Measurements from ENCODE around the gene AGRN.

Gene AGRN

DNA sequence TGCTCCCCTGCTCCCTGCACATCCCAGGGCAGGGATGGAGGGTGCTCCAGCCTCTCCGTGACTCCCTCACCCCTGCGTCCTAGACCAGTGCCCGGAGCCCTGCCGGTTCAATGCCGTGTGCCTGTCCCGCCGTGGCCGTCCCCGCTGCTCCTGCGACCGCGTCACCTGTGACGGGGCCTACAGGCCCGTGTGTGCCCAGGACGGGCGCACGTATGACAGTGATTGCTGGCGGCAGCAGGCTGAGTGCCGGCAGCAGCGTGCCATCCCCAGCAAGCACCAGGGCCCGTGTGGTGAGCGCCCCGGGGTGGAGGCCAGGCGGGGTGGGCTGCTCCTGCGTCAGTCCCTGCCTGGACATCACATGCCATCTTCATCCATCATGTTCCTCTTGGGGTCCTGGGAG is 22.0 kb downstream of the AGRN start:
- H2AFZ ChIP-seq (ENCODE audit: low read length) = no peak overlapping the region
- H3K14ac ChIP-seq (ENCODE audit: low read length) = peak overlapping the region; percentile 56
- H2BK5ac ChIP-seq (ENCODE audit: low read length) = no peak overlapping the region
- no peaks in the 10 kb centered on the region for H3K27me3 ChIP-seq (ENCODE audit: control insufficient read depth in 3 of 3, insufficient read depth in 3 of 3, low read depth in 1 of 3, low read length in 3 of 3)
- H2BK15ac ChIP-seq (ENCODE audit: low read length) = no peak overlapping the region
- H3K79me1 ChIP-seq (ENCODE audit: low read depth, low read length) = peaks cover 34% of the 10 kb centered on the region
- no CpG with 5 or more reads among the region's 25 CpGs for WGBS, 2 donors (ENCODE audit: extremely low coverage in 2 of 2, insufficient read length in 2 of 2, insufficient replicate concordance in 1 of 2)
- H4K8ac ChIP-seq (ENCODE audit: low read depth, low read length) = no peak overlapping the region
- H3K4me3 ChIP-seq (ENCODE audit: low read length in 2 of 2) = no peak overlapping the region
- H2BK12ac ChIP-seq (ENCODE audit: low read length) = peak overlapping the region; percentile 58
- no peak overlapping the region for H2AK5ac ChIP-seq (ENCODE audit: low read depth, low read length)
- H3K4me2 ChIP-seq (ENCODE audit: insufficient read depth, low read length, poor library complexity, severe bottlenecking) = peak overlapping the region; percentile 18
- no peaks in the 10 kb centered on the region for H3K9me3 ChIP-seq (replicated peaks in 1 of 2; ENCODE audit: control insufficient read depth in 2 of 2, insufficient read depth in 1 of 2, low read depth in 1 of 2, low read length in 2 of 2)
- H3K18ac ChIP-seq (ENCODE audit: low read length) = peak overlapping the region; percentile 71
- H3K36me3 ChIP-seq (replicated peaks in 1 of 2; ENCODE audit: control insufficient read depth in 2 of 2, insufficient read depth in 2 of 2, low read length in 2 of 2) = peaks cover 52 to 67% of the 10 kb centered on the region in 2 donors
- peak overlapping the region; percentile 93 for H3K23ac ChIP-seq (ENCODE audit: low read depth, low read length, poor library complexity)
- H3K9ac ChIP-seq (ENCODE audit: low read depth, low read length, poor library complexity) = no peak overlapping the region
- H4K91ac ChIP-seq (ENCODE audit: low read depth, low read length, poor library complexity) = no peak overlapping the region
- H2BK120ac ChIP-seq (ENCODE audit: low read depth, low read length) = no peak overlapping the region
- H3K4ac ChIP-seq (ENCODE audit: low read length) = no peak overlapping the region
- DNase-seq (ENCODE audit: low spot score) = no peak
- no peak overlapping the region for H3K27ac ChIP-seq (replicated peaks; ENCODE audit: low read length)
- H3K4me1 ChIP-seq (ENCODE audit: control insufficient read depth in 2 of 2, insufficient read depth in 1 of 2, low read depth in 1 of 2, low read length in 2 of 2) = peaks cover 2 to 25% of the 10 kb centered on the region in 2 donors

DNA sequence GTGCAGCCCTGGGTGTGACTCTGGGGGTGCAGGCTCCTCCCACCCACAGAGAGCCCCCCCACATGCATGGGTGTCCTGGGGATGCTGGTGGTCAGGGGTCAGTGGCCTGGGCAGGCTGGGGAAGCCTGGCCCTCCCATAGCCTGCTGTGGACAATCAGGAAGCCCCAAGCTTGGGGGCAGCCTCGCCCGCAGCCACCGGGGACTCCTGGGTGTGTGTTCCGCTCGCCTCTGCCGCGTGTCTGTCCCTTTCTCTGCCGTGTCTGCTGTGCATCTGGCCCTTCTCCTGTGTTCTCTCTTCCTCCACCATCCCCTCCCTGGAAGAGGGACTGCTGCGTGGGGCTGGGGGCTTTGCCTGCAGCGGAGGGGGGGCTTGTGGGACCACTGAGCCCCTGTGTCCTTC is 22.9 kb downstream of the AGRN start:
- H4K8ac ChIP-seq (ENCODE audit: low read depth, low read length) = no peak overlapping the region
- H3K27me3 ChIP-seq (ENCODE audit: control insufficient read depth in 3 of 3, insufficient read depth in 3 of 3, low read depth in 1 of 3, low read length in 3 of 3) = no peaks in the 10 kb centered on the region
- no peak overlapping the region for H3K27ac ChIP-seq (replicated peaks; ENCODE audit: low read length)
- no peak overlapping the region for H2BK120ac ChIP-seq (ENCODE audit: low read depth, low read length)
- peak overlapping the region; percentile 23 for H3K4ac ChIP-seq (ENCODE audit: low read length)
- H3K14ac ChIP-seq (ENCODE audit: low read length) = no peak overlapping the region
- DNase-seq (ENCODE audit: low spot score) = no peak
- no peak overlapping the region for H3K18ac ChIP-seq (ENCODE audit: low read length)
- H3K4me1 ChIP-seq (ENCODE audit: control insufficient read depth in 2 of 2, insufficient read depth in 1 of 2, low read depth in 1 of 2, low read length in 2 of 2) = peaks cover 2 to 19% of the 10 kb centered on the region in 2 donors
- peaks cover 34% of the 10 kb centered on the region for H3K79me1 ChIP-seq (ENCODE audit: low read depth, low read length)
- H4K91ac ChIP-seq (ENCODE audit: low read depth, low read length, poor library complexity) = no peak overlapping the region
- no peak overlapping the region for H2AFZ ChIP-seq (ENCODE audit: low read length)
- H3K9ac ChIP-seq (ENCODE audit: low read depth, low read length, poor library complexity) = peak overlapping the region; percentile 72
- peak overlapping the region; percentile 80 for H3K23ac ChIP-seq (ENCODE audit: low read depth, low read length, poor library complexity)
- H3K36me3 ChIP-seq (replicated peaks in 1 of 2; ENCODE audit: control insufficient read depth in 2 of 2, insufficient read depth in 2 of 2, low read length in 2 of 2) = peaks cover 49 to 67% of the 10 kb centered on the region in 2 donors
- no peak overlapping the region for H3K4me2 ChIP-seq (ENCODE audit: insufficient read depth, low read length, poor library complexity, severe bottlenecking)
- no peak overlapping the region for H2BK15ac ChIP-seq (ENCODE audit: low read length)
- no peaks in the 10 kb centered on the region for H3K9me3 ChIP-seq (replicated peaks in 1 of 2; ENCODE audit: control insufficient read depth in 2 of 2, insufficient read depth in 1 of 2, low read depth in 1 of 2, low read length in 2 of 2)
- no peak overlapping the region for H2AK5ac ChIP-seq (ENCODE audit: low read depth, low read length)
- no CpG with 5 or more reads among the region's 10 CpGs for WGBS, 2 donors (ENCODE audit: extremely low coverage in 2 of 2, insufficient read length in 2 of 2, insufficient replicate concordance in 1 of 2)
- H2BK5ac ChIP-seq (ENCODE audit: low read length) = peak overlapping the region; percentile 75
- H2BK12ac ChIP-seq (ENCODE audit: low read length) = no peak overlapping the region
- H3K4me3 ChIP-seq (ENCODE audit: low read length in 2 of 2) = no peak overlapping the region

DNA sequence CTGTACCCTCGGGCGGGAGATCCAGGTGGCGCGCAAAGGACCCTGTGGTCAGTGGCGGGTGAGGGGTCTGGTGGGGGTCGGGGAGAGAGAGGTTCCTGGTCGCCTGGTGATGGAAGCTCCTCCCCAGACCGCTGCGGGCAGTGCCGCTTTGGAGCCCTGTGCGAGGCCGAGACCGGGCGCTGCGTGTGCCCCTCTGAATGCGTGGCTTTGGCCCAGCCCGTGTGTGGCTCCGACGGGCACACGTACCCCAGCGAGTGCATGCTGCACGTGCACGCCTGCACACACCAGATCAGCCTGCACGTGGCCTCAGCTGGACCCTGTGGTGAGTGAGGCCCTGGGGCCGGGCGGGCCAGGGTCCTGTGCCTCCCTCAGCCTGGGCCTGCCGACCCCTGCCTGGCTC is 23.5 kb downstream of the AGRN start:
- Histone ChIP-seq H3K4ac (ENCODE audit: low read length) (no peak overlapping the region), H3K14ac (ENCODE audit: low read length) (no peak overlapping the region), H2BK15ac (ENCODE audit: low read length) (no peak overlapping the region), H3K4me1 (ENCODE audit: control insufficient read depth in 2 of 2, insufficient read depth in 1 of 2, low read depth in 1 of 2, low read length in 2 of 2) (peaks cover 2 to 13% of the 10 kb centered on the region in 2 donors), H3K36me3 (replicated peaks in 1 of 2; ENCODE audit: control insufficient read depth in 2 of 2, insufficient read depth in 2 of 2, low read length in 2 of 2) (peaks cover 48 to 65% of the 10 kb centered on the region in 2 donors), H2AK5ac (ENCODE audit: low read depth, low read length) (no peak overlapping the region), H3K27me3 (ENCODE audit: control insufficient read depth in 3 of 3, insufficient read depth in 3 of 3, low read depth in 1 of 3, low read length in 3 of 3) (no peaks in the 10 kb centered on the region), H3K79me1 (ENCODE audit: low read depth, low read length) (peaks cover 34% of the 10 kb centered on the region), H3K9ac (ENCODE audit: low read depth, low read length, poor library complexity) (peak overlapping the region; percentile 60), H3K4me3 (ENCODE audit: low read length in 2 of 2) (no peak overlapping the region), H2AFZ (ENCODE audit: low read length) (no peak overlapping the region), H3K4me2 (ENCODE audit: insufficient read depth, low read length, poor library complexity, severe bottlenecking) (no peak overlapping the region), H2BK120ac (ENCODE audit: low read depth, low read length) (no peak overlapping the region), H4K91ac (ENCODE audit: low read depth, low read length, poor library complexity) (no peak overlapping the region), H3K18ac (ENCODE audit: low read length) (no peak overlapping the region), H2BK5ac (ENCODE audit: low read length) (peak overlapping the region; percentile 75), H3K23ac (ENCODE audit: low read depth, low read length, poor library complexity) (peak overlapping the region; percentile 31), H3K9me3 (replicated peaks in 1 of 2; ENCODE audit: control insufficient read depth in 2 of 2, insufficient read depth in 1 of 2, low read depth in 1 of 2, low read length in 2 of 2) (no peaks in the 10 kb centered on the region), H2BK12ac (ENCODE audit: low read length) (no peak overlapping the region), H4K8ac (ENCODE audit: low read depth, low read length) (peak overlapping the region; percentile 43), H3K27ac (replicated peaks; ENCODE audit: low read length) (no peak overlapping the region)
- no CpG with 5 or more reads among the region's 27 CpGs for WGBS, 2 donors (ENCODE audit: extremely low coverage in 2 of 2, insufficient read length in 2 of 2, insufficient replicate concordance in 1 of 2)
- no peak for DNase-seq (ENCODE audit: low spot score)

DNA sequence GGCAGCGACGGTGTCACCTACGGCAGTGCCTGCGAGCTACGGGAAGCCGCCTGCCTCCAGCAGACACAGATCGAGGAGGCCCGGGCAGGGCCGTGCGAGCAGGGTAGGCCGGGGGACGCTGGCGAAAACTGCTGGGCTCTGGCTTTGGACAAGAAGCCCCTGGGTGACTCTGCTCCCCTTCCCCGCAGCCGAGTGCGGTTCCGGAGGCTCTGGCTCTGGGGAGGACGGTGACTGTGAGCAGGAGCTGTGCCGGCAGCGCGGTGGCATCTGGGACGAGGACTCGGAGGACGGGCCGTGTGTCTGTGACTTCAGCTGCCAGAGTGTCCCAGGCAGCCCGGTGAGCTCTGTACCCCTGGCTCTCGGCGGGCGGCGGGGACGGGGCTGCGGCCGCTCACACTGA is 24.0 kb downstream of the AGRN start:
- Histone ChIP-seq H3K27ac (replicated peaks; ENCODE audit: low read length) (no peak overlapping the region), H2AFZ (ENCODE audit: low read length) (no peak overlapping the region), H3K4me3 (ENCODE audit: low read length in 2 of 2) (no peak overlapping the region), H3K36me3 (replicated peaks in 1 of 2; ENCODE audit: control insufficient read depth in 2 of 2, insufficient read depth in 2 of 2, low read length in 2 of 2) (peaks cover 47 to 66% of the 10 kb centered on the region in 2 donors), H2BK120ac (ENCODE audit: low read depth, low read length) (no peak overlapping the region), H3K4me2 (ENCODE audit: insufficient read depth, low read length, poor library complexity, severe bottlenecking) (no peak overlapping the region), H3K4me1 (ENCODE audit: control insufficient read depth in 2 of 2, insufficient read depth in 1 of 2, low read depth in 1 of 2, low read length in 2 of 2) (peaks cover 2 to 11% of the 10 kb centered on the region in 2 donors), H2BK12ac (ENCODE audit: low read length) (no peak overlapping the region), H2AK5ac (ENCODE audit: low read depth, low read length) (no peak overlapping the region), H3K23ac (ENCODE audit: low read depth, low read length, poor library complexity) (peak overlapping the region; percentile 31), H4K91ac (ENCODE audit: low read depth, low read length, poor library complexity) (no peak overlapping the region), H2BK5ac (ENCODE audit: low read length) (no peak overlapping the region), H3K9ac (ENCODE audit: low read depth, low read length, poor library complexity) (no peak overlapping the region), H3K4ac (ENCODE audit: low read length) (no peak overlapping the region), H3K79me1 (ENCODE audit: low read depth, low read length) (peaks cover 34% of the 10 kb centered on the region), H4K8ac (ENCODE audit: low read depth, low read length) (no peak overlapping the region), H2BK15ac (ENCODE audit: low read length) (no peak overlapping the region), H3K9me3 (replicated peaks in 1 of 2; ENCODE audit: control insufficient read depth in 2 of 2, insufficient read depth in 1 of 2, low read depth in 1 of 2, low read length in 2 of 2) (no peaks in the 10 kb centered on the region), H3K27me3 (ENCODE audit: control insufficient read depth in 3 of 3, insufficient read depth in 3 of 3, low read depth in 1 of 3, low read length in 3 of 3) (no peaks in the 10 kb centered on the region), H3K18ac (ENCODE audit: low read length) (no peak overlapping the region), H3K14ac (ENCODE audit: low read length) (no peak overlapping the region)
- DNase-seq (ENCODE audit: low spot score) = no peak
- WGBS, 2 donors (ENCODE audit: extremely low coverage in 2 of 2, insufficient read length in 2 of 2, insufficient replicate concordance in 1 of 2) = no CpG with 5 or more reads among the region's 33 CpGs

All from neuronal stem cell (in vitro differentiated cells).